Raji (cell line): ENCODE measurements around the gene BMP6.

Experiments
- POLR2A ChIP-seq: IDR thresholded peaks from 2 replicates; pipeline ENCODE4 v1.6.1; 2011; ENCODE audit warnings: low read depth, low read length, control low read depth; ENCODE audit not compliant: insufficient read depth

The BMP6 gene

DNA sequence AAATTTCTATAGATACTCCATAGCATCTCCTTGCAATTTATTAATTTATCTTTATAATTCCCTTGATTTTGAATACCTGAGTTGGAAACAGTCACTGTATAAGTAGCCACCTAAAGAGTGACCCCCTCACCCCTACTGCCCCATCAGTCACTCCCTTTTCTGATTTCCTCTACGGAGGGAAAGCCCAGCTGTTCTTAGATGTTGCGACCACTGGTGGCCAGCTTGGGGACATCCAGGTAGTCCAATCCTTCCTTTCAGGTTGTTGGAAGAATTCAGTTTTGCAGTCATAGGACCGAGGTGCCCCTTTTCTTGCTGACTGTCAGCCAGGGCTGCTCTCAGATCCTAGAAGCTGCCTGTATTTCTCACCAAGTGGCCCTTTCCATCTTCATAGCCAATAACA, 87.8 kb downstream of the BMP6 start:
- TF ChIP-seq POLR2A, result no peak

- TF ChIP-seq POLR2A, result no peak
Observed at GRCh38 chr6:7815716-7816115, 89.8 kb downstream of the BMP6 start.

DNA sequence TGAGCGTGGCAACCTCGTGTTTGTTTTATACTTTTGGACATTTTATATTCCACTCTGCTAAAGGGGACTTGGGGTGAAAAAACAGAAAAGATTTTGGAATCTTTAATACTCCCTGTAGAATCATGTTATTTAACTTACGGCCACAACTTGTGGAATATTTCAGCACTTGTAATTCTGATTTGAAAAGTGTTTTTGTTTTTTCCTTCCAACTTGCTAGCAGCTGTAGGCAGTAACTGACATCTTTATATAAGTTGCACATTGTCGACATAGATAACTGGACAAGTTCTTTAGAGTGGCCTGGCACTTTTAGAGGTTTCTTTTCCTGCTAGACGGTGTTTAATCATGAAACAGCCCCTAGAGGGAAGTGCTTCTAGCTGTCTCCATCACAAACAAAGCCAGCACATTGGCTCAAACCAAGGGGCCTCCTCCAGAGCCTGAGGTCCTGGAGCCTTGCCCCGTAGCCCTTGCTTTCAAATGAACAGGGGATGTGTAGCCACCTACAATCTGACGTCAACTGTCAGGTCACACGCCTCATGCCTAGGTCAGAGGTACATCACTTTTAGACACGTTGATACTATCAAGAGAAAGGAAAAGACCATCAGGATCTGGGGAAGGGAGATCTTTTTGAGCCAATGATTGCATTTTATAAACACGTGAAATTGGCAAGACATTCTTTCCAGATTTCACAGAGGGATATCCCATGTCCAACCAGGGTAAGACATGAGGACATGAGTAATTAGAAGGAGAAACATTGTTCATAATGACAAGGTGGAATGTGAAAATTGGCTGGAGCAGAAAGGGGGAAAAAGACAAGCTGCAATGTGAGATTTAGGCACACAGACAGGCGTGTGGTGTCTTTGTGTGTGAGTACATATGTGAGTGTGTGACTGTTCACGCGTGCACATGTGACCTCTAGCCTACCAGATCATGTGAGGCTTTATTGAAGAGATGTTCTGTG, 92.6 kb downstream of the BMP6 start:
- TF ChIP-seq POLR2A, result no peak

DNA sequence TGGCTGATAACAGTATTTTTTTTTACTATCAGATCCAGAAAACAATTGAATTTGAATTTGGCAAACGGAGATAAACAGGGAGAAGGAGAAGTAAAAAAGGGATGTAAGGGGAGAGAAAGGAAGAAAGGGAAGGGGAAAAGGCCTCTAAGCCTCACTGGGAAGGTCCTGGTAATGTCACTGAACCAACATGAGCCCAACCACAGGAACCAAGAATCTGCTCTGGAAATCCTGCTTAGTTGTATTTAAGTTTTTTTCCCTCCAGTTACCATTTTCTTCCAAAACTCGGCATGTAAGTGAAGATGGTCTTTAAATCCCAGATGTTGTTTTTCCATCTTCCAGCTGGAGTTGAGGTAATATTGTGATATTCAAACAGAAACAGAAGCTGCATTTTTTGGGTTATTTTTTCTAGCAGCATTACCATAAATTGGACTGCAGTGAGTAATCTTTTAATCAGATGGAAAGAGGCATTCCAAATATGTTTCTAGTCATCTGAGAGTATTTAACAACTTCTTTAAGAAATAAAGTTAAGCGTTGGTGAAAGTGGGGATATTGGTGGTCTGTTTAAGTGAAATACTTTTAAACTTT, 93.6 kb downstream of the BMP6 start:
- no peak for TF ChIP-seq POLR2A

DNA sequence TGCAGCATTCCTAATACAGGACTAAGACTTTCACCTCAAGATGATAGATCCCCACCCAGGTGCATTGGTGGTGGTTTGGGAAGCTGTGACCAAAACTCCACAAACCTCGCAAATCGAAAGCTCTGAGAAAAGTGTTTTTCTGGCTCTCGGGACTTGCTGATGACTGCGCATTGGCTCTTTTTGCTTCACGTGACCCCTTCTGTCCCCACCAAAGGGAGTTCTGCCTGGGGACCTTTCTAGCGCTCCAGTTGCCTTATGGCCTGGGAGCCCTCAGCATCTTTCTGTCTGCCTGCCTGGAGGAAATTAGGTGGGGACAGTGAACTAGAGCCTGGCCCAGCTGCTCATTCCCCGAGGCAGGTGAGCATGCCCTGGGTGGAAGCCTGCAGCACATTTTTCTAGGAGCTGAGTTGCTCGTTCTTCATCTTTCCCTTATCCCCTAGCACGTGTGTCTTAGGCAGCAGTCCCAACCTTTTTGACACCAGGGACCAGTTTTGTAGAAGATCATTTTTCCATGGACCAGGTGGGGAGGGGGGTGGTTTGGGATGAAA, 94.5 kb downstream of the BMP6 start:
- TF ChIP-seq POLR2A, result no peak

- no peak for TF ChIP-seq POLR2A
Observed at GRCh38 chr6:7821426-7821825, 95.5 kb downstream of the BMP6 start.

GRCh38 chr6:7823552-7823951, 97.7 kb downstream of the BMP6 start:
- no peak for TF ChIP-seq POLR2A

GRCh38 chr6:7825986-7826385, 100.1 kb downstream of the BMP6 start:
- no peak for TF ChIP-seq POLR2A

DNA sequence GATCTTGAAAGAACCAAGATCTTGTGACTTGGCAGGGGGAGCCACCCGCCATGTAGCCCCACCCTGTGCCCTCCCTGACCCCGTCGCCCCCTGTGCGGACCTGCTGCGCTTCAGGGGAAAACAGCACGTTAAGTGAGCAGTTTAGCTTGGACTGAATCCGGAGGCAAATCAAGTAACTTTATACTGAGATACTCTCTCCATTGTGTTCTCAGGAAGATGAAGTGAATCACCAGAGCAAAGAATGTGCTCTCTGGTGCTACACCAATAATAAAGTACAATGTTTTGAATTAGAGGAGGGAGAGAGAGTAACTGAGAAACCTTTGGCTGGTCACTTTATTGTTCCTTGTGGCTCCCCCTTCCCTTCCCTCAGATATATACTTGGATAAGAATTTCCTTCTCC, 101.2 kb downstream of the BMP6 start:
- no peak for TF ChIP-seq POLR2A

DNA sequence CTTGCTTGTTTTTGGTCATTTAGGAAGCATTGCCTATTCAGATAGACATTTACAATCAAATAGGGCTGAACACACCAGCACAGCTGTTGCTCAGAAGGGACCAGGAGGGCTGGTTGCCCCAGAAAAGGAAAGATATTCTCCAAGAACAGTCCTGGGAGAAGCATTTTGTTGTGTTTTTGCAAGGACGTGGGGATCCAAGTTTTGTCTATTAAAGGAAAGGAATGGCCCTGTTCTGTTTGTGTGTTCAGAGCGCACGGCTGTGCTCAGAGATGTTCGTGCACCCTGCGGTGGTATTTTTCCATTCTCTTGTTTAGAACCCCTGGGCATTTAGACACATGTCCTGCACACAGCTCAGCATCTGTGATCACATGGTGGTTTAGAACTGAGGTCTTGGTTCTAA, 102.2 kb downstream of the BMP6 start:
- no peak for TF ChIP-seq POLR2A

DNA sequence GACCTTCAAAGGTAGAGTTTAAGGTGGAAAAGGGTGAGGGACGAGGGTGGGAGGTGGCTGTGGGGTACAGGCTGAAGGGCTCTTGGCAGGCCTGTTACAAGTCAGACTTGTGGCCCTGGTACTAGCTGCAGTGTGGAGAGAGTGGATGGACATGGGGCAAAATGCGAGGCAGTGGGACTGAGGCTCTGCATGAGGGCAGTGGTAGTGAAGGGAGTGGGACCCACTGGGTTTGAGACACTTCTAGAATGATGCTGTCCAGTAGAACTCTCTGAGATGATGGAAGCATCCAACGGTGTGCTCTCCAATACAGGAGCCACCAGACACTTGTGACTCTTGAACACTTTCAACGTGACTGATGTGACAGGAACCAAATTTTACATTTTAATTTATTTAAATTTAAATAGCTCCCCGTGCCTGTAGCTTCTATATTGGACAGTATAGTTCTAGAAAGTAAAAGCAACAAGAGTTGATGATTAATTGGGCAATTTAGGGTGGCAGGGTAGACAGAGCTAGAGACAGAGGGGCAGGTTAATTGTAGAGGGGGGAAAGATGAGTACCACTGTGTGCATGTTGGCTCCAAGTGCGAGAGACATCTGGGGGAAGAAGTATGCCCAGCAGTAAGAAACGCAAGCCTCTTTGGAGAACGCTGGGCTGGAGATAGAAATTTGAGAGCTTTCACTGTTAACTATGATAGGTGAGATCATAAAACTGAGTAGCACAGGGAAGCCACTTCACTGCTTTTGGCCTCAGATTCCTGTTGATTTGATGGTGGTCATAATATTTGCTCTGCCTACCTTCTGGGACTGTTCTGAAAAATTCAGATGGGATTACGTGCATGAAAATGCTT, 107.2 kb downstream of the BMP6 start:
- TF ChIP-seq POLR2A, result no peak

DNA sequence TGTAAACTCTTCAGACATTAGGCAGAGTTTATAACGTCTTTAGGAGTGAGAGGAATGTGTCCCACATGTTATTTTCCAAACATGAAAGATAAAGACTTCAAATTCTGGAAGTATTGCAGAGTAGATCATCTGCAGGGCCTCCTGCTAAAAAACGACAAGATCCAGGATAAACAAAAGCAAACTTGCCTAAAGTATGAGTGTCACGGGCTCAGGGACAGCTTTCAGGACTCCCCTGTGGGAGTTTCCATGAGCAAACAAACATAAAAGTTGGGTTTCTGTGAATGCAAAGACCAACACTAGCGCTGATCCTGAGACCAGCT, 107.8 kb downstream of the BMP6 start:
- TF ChIP-seq POLR2A, result no peak

DNA sequence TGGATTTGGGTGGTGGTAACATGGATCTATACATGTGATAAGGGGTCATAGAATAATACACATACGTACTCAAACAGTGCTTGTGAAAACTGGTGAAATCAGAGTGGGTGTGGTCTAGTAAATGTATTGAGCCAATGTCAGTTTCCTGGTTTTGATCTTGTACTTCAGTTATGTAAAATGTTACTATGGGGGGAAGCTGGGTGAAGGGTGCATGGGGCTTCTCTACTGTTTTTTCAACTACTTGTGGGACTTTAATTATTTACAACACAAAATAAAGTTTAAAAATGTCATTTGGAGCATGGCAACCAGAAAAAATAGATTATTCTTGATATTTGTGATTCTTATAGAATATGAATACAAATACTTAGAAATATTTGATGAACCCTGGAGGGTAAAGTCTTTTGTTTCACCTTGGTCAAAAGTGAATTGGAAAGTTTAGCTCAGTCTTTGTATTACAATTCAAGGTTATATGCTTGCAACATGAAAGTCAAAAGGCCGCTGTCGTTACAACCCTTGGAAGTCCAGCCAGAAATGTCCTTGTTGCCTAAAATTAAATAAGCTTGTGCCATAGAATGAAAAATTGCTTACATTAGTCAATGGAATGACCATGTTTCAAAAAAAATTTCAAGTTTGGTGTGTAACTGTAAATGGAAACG, 110.6 kb downstream of the BMP6 start:
- no peak for TF ChIP-seq POLR2A

DNA sequence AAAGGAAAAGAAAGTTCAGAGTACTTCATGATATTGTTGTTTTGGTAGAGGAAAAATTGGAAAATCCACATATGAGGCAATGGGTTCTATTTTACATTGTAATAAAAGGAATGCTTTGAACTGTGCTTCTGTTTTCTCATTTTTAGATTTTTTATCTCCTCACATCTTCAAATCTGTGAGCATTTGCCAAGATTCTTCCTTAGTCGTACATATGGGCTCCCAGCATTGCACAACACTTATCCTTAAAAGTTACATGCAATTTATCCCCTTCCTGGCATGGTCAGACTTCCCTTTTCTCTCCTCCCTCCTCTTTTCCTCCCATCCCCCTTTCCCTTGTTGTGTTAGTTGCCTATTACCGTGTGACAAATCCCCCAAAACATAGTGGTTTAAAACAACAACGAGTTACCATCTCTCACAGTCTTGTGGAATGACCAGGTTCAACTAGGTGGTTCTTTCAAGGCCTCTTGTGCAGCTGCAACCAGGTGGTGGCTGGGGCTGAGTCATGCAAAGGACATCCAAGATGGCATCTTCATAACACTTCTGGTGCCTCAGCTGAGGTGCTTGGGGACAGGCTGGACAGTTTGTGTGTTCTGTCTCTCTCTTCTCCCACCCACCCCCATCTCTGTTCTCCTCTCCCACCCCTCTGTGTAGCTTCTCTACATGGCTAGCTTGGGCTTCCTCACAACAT, 116.0 kb downstream of the BMP6 start:
- no peak for TF ChIP-seq POLR2A
